ENCODE results near the gene ZNF668. TPM values are rescaled to one million over a fixed set of nuclear protein-coding genes. Genes with fewer than 3 reads are reported as not detected.
A peak's percentile ranks its signal among the peaks of the same experiment; 100 is the strongest.

The ZNF668 gene
- 10 to 100 TPM in 1 of 2 donors, 1 to 10 TPM in 1; 6.9 to 10.9 TPM for total RNA-seq
- long read RNA-seq, transcript ZNF668-201 (3 exons, 2,762 nt), result major isoform, 9 of 26 reads
- long read RNA-seq, partial matches to known transcripts, result 15 of 26 reads
- long read RNA-seq, other reads (novel, unspliced or antisense), result 2 of 26 reads

- peak; percentile 98 to 99 for DNase-seq
- intact Hi-C loops (cut with DNase I, micrococcal nuclease), result no loop called here
- ATAC-seq, result peak; percentile 89
These were observed at the start of gene ZNF668, which contains the start of gene ZNF646 for GRCh38 chr16:31073970-31074813. Gene ZNF668 (minus strand): TSS chr16:31074240. CDS start chr16:31064459, 9,781 bp downstream. Gene ZNF646 (plus strand): TSS chr16:31074422. CDS start chr16:31076325, 1,903 bp downstream.

- DNase-seq (no peak), ATAC-seq (no peak)
- intact Hi-C loops (cut with DNase I, micrococcal nuclease), result no loop called here
These were observed 46.1 kb upstream of the ZNF668 start for GRCh38 chr16:31120129-31120528.

DNA sequence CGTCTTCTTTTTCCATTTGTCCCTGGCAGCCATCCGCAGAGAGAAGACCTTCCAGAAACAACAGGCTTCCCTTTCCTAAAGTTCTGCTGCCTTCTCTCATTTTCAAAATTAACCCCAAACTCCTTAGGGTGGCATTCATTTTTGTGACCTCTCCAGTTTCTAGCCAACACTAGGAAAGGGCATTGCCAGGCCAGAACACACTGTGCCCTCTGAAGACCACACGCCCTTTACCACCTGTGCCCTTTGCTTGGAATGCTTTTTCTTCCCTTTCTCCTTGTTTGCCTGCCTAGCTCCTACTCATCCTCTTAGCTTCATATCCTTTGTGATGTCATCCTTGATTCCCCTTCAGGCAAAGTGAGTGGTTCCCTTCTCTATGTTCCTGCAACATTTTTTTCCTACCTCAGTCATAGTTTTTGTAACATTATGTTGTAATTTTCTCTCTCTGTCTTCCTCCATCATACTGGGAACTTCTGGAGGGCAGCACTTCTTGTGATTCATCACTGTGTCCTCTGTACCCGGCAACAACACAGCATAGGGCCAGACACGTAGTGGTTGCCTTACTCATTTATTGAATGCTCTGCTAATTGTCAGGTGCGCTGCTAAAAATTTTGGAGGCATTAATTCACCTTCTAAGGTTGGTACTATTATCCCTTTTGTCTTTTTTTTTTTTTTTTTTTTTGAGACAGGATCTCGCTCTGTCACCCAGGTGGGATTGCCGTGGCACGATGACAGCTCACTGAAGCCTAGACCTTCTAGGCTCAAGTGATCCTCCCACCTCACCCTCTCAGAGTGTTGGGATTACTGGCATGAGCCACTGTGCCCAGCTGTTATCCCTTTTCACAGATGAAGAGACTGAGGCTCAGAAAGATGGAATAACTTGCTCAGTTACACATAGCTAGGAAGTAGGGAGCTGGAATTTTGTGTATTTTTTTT, 44.4 kb upstream of the ZNF668 start:
- intact Hi-C loops (cut with DNase I, micrococcal nuclease), result no loop called here
- no peak for ATAC-seq
- DNase-seq, result no peak

DNA sequence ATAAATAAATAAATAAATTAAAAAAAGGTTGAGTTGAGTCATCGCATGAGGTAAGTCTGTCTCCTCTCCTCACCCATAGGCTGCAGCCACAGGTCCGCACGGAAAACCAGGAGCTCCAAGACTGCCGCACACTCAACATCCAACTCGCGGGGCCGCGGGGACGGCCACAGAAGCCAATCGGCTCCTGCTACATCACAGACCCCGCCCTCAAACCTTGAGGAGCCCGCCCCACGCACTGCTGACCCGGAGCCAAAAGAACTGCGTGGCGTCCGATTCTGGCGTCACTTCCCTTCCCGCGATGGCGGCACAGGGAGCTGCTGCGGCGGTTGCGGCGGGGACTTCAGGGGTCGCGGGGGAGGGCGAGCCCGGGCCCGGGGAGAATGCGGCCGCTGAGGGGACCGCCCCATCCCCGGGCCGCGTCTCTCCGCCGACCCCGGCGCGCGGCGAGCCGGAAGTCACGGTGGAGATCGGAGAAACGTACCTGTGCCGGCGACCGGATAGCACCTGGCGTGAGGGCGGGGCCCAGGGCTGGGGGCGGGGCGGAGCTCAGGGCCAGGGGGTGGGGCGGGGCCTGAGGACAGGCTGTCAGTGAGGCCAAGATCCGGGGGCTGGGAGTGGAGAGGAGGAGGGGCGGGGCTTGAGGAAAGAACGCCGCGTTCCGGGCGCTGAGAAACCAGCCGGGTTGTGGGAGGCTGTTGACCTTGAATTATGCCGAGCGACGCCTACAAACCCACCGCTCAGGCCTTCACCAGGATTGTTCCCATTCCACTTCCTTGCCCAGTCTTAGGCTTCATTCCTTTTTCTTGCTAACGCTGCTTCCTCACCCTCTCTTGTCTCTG, 43.6 kb upstream of the ZNF668 start, which contains the start of gene KAT8:
Gene KAT8 (plus strand): TSS at position 281 of the 839 bp plus-strand sequence. CDS start 18 bp downstream, at position 299.
- DNase-seq (peak; percentile 98 to 99), ATAC-seq (peak; percentile 87)
- intact Hi-C loops (cut with DNase I, micrococcal nuclease), result no loop called here

DNA sequence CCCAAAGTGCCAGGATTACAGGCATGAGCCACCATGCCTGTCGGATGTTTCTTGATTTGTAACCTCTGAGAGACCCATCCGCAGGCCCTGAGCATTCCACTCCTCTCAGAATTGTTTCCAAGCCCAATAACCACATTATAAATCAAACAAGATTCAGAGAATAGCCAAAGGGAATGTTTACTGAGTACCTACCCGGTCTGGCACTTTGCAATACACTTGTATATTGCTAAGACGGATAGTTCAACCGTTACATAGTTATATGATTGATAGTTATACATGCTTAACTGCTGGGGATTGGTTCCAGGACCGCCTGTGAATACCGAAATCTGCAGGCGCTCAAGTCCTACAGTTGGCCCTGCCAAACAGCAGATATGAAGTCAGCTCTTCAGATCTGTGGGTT, 40.4 kb upstream of the ZNF668 start:
- ATAC-seq (no peak), DNase-seq (no peak)
- intact Hi-C loops (cut with DNase I, micrococcal nuclease), result no loop called here

DNA sequence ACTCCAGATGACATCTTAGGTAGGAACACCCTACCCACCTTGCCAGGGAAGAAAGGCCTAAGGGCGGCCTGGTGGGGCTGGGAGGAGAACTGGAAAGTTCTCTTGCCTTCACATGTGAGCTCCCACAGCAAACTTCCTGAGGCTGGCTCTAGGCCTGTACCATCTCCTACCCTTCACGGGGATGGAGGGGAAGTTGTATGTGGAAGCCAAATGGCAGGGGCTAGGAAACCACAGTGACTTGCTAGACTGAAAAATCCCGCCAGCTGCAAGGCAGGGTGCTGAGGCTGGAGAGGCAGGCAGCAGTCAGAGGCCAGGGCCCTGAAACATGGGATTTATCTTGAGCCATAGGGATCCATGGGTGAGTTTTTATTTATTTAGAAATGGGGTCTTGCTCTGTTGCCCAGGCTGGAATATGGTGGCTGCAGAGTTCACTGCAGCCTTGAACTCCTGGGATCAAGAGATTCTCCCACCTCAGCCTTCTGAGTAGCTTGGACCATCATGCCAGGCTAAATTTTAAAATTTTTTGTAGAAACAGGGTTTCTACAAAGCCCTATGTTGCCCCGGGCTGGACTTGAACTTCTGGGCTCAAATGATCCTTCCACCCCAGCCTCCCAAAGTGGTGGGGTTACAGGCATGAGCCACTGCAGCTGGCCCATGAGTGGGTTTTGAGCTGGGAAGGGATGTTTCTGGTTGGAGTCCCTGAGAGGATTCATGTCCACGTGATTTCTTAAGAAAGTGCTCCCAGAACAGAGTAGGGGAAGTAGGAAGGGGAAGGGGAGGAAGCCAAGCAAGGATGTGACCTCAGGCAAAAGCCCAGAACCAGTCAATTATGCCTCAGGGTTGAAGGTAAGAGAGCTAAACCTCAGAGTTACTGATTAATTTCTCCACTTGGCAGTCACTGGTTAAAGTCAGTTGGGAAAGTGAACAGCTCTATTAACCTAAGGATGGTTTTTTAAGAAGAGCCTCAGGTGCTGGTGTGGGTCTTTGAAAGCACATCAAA, 39.4 kb upstream of the ZNF668 start:
- peak; percentile 3 for ATAC-seq
- intact Hi-C loops (cut with DNase I, micrococcal nuclease), result no loop called here
- DNase-seq, result no peak

DNA sequence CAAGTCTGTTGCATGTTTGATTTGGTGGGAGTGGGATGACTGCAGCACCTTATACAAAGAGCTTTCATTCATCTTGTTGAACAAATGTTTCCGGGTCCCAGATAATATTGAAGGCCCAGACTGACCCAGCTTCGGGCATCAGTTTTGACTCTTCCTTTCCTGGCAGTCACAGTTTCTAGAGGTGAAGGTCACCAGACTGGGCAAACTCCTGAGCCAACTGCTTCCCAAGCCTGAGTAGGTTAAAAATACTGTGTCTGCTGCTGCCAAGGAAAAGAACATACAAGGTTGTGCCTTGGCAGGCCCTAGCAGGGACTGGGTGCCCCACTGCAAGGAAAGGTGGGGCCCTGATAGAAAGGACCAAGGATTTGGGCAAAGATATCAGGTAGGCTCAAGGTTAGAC, 38.7 kb upstream of the ZNF668 start:
- no peak for ATAC-seq
- DNase-seq, result no peak
- intact Hi-C loops (cut with DNase I, micrococcal nuclease), result no loop called here

DNA sequence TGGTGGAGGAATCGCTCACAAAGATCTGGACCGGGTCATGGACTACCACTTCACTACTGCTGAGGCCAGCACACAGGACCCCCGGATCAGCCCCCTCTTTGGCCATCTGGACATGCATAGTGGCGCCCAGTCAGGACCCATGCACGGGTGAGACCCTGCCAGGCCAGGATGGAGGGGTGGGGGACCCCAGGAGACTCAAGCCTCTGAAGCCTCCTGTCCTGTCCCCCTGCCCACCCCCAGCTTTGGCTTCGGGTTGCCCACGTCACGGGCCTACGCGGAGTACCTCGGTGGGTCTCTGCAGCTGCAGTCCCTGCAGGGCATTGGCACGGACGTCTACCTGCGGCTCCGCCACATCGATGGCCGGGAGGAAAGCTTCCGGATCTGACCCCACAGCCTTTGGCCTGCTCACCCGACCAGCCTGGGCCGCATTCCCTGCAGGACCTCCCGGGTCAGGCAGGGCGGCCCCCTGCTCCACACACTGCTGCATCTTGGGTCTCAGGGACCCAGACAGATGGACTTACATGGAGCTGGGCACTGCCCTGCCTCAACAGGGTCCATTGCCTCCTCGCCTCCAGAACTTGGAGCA, 37.9 kb upstream of the ZNF668 start:
- no peak for DNase-seq
- no peak for ATAC-seq
- intact Hi-C loops (cut with DNase I, micrococcal nuclease), result no loop called here

GRCh38 chr16:31110106-31111034, 36.3 kb upstream of the ZNF668 start:
- intact Hi-C loops (cut with DNase I, micrococcal nuclease), result no loop called here
- ATAC-seq (no peak), DNase-seq (no peak)

DNA sequence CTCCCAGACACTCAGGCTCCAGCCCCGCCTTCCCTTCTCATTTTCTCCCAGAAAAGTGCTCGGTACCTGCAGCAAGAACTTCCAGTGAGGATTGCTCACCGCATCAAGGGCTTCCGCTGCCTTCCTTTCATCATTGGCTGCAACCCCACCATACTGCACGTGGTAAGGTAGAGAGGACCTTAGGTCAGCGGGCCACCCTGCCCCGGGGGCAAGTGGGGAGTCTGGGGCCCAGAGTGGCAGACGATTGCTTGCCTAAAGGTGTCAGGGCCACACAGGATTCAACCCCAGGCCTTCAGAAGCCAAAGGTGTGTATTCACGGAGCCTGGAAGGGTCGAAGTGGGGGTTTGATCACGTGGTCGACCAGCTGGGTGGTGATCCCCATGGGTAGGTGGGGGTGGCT, 35.6 kb upstream of the ZNF668 start:
- DNase-seq (no peak), ATAC-seq (no peak)
- intact Hi-C loops (cut with DNase I, micrococcal nuclease), result no loop called here

DNA sequence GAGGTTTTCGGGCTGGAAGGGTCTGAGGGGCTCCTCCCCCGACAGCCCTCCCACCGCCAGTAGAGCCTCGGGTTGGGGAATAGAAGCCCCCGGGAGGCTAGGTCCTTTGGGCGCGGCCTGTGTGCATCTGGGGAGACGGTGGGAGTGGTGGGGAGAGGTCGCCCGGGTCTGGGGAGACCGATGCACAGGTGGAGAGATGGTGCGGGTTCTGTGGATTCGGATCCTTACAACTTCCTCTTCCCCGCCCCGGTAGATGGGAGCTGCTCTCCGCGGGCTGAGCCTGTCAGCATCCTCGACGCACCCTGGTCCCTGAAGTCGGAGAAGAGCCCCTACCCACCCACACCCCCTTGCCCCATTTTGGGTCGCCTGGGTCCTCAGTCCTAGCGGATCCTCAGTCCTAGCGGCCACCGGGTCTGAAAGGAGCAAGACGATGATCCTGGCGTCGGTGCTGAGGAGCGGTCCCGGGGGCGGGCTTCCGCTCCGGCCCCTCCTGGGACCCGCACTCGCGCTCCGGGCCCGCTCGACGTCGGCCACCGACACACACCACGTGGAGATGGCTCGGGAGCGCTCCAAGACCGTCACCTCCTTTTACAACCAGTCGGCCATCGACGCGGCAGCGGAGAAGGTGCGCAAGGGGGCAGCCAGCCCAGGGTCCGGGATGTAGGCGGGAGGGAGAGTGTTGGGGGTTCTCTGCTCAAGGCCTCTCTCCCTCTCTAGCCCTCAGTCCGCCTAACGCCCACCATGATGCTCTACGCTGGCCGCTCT, 34.9 kb upstream of the ZNF668 start:
- peak; percentile 12 for ATAC-seq
- intact Hi-C loops (cut with DNase I, micrococcal nuclease), result no loop called here
- DNase-seq, result no peak

DNA sequence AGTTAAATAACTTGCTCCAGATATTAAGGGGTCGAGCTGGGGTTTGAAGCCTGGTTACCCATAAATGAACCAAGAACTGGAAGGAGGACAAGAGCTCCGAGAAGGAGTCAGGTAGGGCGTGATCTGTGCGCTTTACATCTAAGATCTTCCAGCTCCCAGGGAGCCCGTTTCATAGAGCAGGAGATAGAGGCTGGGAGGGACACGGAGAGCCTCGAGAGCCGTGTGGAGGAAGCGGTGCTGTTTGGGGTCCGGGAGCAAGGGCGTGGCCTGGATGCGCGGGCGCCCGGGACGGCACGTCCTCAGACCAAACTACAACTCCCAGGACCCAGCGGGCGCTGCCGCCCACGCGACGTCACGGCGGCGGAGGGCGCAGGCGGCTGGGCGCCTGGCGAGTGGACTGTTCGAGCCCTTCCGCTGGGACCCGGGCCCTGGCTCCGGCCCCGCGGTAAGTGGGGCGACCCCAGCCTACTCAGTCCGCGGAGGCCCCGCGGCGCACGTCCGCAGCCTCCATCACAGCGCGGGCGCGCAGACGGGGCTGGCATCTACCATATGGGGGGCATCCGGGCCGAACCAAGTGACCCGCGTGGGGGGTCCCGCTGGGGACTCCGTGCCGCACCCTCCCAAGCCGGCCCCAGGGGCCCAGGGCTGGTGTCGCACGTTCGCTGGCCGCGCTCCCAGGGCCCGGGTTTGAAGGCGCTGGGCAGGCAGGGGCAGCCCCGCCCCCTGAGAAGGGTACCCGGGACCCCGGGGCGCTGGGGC, 34.2 kb upstream of the ZNF668 start, which contains the start of gene BCKDK:
Gene BCKDK (plus strand): TSS at position 352 of the 759 bp plus-strand sequence. CDS start 838 bp downstream, outside the sequence.
- ATAC-seq (peak; percentile 82), DNase-seq (peak; percentile 74 to 79)
- intact Hi-C loops (cut with DNase I, micrococcal nuclease), result no loop called here

GRCh38 chr16:31107465-31107867, 33.4 kb upstream of the ZNF668 start:
- ATAC-seq, result no peak
- intact Hi-C loops (cut with DNase I, micrococcal nuclease), result no loop called here
- no peak for DNase-seq

All from left colon (tissue), 2 donors.